Inflammatory macrophage (primary cell): Measurements from ENCODE around the gene MSMP.

Experiments used
- DNase-seq, 2 donors: peaks; one replicate each; pipeline ENCODE4 v3.0.0-alpha.2; 2020 to 2022

MSMP gene

DNA sequence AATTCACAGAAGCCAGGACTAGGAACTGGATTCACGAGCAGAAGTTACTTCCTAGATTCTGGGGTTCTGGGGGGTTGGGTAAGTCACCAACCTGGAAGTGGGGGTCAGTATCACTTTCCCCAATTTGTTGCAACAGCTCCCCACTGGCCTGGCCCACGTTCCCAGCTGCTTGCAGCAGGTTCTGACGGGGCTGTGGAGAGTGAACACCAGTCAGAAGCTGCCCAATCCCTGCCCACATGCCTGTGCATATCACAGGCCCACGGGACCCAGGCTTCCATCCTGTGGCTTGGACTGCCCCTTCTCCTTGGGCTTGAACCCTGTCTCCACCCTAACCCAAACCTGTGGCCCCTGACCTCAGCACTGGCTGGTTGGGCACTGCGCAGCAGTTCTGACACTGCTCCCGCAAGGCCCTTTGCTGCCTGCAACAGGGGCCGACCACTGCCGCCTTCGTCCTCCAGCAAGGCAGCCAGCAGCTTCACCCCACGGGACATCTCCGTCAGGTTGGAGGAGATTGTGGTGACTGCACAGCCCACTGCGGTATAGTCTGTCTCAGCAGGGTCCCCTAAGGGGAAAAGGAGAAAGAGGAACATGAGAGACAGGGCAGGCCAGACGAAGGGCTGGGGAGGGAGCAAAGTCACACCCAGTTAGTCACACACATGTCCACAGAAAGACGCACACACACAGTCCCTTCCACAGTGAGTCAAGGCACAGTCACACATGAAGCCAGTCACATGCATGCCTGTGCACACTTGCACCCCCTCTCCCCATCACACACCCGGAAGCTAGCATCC, 35.2 kb downstream of the MSMP start:
- DNase-seq = peak; percentile 44 to 82

DNA sequence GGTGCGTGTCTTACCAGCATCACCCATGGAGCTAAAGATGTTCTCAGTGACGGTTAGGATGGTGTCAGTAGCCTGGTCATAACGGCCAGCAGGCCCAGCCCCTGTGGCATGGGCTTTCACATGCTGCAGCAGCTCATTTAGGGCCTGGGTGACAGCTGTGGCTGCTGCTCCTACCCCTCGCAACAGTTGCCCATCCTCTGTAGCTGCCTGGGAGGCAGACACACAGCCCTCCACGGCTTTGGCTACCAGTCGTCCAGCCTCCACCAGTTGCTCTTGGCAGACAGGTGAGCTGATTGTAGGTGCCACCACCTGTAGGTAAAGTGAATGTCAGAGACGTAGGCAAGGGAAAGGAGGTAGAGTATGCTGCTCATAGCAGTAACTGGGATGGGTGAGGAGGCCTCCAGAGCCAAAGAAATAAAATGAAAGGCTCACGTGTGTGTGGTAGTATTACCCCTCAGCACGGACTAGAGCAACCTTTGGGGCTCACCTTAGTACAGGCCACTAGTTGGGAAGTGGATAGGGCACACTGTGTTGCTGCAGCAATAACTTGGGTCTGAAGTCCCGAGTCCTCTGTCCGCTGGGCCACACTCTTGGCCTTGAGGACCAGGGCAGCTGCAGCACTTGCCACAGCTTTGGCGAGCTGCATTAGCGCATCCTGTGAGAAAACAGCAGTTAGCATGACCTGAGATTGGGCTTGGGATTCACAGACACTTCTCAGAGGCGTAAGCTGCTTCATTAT, 36.8 kb downstream of the MSMP start:
- no peak for DNase-seq

DNA sequence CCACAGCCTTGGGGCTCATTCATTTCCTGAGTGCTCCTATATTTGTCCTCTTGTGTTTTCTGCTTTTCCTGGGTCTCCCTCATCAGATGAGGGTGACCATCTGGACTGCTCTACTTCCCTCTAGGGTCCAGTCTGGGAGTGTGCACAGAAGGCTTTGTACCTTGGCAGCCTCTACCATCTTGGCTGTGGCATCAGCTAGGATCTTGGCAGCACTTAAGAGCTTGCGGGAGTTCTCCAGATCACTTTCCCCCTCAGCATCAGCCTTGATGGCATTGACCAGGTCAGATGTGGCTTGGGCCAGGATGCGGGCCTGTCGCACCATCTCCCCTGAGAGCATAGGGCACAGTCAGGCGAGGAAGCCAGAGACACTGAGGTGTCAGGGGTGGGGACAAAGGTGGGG, 37.8 kb downstream of the MSMP start:
- no peak for DNase-seq

DNA sequence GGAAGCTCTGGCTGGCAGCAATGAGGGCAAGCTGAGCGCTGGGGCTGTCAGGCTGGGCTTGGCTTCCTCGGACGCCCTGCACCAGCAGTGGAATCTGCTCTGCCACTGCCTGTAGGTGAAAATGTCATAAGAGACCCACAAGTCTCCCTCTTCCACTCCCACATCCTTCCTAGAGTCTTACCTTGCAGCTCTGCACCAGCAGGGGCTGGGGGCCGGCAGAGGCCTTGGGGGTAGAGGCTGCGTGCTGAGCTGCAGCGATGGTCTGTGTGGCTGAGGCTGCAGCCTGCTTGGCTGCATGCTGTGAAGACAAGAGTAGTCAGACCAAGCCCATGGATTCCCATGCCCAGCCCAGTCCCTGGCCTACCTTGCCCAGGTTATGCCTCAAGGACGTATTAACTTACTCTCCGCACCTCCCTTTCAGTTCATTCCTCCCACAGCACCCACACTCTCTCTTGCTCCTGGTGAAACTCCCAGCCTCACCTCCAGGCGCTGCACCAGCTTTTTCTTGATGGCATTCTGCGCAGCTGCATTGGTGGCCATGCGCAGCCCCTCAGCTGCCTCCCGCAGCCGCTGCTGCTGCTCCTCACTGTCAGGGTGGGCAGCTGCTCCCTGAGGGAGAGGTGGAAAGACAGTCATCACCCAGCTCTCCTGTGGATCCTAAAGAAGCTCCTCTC, 39.4 kb downstream of the MSMP start:
- DNase-seq = no peak

DNA sequence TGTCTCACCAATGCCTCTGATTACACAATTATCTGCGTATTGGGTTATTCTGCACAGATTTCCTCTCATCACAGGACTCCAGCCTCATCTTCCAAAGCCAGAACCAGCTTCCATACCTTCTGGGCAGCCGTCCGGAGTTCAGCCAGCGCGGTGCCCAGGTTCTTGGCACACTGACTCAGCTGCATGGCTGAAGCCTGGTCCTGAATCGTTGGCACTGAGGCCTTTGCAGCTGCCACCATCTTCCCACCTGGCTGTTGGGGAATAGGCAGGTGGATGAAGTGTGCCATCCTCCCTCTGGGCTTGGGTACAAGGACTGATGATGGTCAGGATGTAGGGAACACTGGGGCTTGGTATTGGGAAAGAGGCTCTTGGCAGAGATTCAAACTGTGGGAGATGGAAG, 40.0 kb downstream of the MSMP start:
- no peak for DNase-seq

DNA sequence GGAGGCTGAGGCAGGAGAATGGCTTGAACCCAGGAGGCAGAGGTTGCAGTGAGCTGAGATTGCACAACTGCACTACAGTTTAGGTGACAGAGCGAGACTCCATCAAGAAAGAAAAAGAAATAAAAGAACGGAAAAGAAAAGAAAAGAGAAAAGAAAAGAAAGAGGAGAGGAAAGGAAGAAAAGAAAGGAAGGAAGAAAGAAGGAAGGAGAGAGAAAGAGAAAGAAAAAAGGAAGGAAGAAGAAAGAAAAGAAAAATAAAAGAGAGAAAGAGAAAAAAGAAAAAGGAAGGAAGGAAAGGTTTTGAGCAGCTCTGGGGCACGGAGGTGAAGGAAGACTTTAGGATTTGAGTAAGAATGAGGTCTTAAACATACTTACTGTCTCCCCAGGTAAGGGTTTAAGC, 40.5 kb downstream of the MSMP start:
- no peak for DNase-seq

DNA sequence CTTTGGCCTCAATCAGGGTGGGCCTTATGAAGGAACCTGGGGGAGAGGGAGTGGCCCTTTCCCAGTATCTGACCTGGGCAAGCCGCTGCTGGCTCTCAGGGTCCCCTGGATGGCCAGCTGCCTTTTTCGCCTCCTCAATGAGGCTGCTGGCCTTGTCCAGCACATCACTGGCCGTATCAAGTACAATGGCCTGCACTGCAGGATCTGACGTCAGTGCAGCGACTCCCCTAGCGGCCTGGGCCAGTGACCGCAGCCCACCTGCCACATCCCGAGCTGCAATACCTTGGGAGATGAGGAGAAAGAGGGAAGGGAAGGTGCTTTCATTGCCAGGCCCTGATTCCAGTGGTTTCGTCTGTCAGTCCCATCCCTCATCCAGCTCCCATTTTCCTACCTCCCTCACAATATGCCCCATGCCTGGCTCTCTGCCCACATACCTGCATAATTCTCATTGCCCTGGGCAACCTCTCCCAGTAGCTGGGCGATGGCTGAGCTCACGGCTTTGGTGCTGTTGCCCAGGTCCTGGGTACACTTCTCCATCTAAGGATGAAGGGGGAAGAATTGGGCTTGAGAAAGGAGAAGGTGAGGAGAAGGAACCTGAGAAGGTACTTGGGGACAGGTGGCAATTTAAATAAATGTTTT, 41.2 kb downstream of the MSMP start:
- DNase-seq = no peak

DNA sequence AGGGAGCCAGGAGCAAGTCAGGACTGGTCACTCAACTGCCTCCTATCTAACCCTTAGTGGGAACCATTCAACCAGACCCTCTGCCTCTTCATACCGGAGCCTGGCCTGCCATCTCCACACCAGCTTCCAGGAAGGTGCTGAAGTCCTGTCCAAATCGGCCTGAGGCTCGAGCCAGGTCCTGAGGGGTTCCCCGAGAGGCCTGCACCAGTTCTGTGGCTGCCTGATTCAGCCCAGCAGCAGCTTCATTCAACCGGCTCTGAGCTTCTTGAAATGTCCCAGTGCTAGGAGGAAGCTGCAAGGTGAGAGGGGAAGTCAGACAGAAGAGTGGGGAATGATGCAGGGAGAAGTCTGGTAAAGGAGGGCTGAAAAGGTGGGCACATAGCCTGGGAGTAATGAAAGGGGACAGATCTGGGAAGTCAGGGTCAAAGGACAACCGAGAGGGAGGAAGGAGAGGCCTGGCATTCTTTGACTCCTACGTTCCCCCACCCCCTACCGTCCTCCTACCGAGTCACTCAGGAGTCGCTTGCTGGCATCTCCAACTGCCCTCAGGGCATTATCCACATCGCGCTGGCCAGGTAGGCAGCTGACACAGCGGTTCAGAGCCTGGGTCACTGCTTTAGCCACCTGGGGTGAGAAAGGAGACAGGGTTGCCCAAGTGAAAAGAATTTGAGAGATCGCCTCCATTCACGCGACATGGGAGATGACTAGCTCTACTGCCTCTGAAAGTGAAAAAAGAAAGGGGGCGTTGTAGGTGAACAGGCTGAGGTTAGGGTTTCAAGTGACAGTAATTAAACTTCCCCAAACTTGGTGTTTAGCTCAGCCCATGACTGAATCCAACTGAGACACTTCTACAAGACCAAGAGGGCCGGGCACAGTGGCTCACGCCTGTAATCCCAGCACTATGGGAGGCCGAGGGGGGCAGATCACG, 42.3 kb downstream of the MSMP start:
- DNase-seq = no peak

DNA sequence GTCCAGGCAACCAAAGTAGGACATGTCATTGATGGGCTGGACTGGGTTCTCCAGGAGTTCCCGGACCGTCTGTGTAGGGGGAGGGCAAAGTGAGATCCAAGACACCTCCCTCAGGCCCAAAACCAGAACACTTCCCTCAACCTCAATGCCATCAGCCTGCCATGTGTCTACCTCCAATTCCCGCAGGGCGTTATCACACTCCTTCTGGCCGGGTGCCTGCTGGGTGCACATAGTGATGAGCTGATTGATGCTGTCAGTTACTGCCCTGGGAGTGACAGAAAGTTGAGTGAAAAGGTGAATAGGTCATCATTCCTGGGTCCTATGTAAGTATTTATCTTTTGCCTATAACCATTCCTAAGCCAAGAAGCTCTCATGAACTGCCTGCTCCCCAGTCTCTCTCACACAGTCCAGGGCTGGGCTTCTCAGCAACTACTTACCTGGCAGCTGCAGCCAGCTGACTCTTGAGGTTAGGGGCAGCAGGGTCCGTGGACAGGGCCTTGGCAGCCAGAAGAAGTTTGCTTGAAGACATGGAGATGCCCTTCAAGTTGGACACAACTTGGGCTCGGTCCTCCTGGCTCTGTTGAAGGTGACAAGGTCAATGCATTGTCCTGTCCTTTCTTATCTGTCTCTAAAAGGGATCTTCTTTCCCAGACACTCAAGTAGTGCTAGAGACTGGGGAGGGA, 43.1 kb downstream of the MSMP start:
- no peak for DNase-seq

DNA sequence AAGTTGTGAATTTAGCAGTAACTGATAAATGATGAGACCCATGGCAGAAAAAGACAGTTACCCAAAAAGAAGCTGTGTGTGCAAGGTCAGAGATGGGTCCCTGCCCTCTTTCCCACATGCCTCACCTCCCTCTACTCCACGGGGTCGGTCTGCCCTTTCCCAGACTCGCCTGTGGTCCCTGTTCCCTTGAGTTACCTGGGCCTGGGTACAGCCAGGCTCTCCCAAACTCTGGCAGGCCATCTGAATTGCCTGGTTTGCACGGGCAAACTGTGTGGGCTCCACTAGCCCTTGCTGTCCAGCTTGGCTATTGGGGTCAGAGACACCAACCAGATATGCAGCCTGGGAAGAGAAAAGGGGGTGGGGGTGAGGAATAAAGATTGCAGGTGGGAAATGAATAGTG, 45.9 kb downstream of the MSMP start:
- DNase-seq = no peak

DNA sequence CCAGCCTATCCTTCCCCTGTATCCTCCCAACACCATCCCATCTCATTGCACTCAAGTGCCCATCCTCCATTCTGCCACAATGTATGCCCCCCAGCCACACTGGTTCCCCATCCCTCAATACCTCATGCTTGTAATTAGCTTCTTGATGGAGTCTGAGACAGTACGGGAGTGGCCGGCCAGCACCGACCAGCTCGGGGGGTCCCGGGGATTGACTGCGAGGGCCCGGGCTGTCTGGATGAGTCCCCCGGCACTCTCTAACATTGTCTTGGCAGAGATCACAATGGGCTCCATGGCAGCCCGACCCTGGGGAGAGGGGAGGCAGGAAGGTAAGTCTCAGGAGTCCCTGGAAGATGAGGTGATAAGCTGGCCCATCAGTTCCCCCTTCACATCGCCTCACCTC, 47.1 kb downstream of the MSMP start:
- no peak for DNase-seq

DNA sequence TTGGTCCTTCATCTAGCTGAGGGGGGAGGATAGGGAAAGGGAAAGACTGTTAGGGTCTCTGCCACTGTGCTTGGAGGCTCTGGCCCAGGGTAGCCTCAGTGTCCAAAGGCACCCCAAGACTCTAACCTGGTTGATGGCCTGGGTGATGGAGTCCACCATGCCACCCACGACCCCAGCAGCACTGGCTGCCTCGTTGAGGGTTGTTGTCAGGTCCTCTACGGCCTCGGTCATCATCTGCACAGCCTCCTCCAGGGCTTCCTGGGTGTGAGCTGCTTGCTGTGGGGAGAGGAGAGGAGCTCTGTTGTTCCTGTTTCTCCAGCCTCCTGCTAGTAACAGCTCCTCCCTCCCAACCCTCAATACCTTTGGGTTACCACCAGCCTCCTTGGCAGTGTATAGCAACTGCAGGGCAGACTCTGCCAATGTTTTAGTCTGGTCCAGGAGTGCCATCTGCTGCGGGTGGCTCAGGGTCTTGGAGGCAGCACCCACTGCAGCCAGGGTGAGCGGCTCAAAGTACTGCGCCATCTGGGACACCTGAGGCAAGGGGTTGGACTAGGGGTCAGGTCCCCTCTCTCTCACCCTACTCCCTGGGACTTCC, 48.1 kb downstream of the MSMP start:
- DNase-seq = no peak

DNA sequence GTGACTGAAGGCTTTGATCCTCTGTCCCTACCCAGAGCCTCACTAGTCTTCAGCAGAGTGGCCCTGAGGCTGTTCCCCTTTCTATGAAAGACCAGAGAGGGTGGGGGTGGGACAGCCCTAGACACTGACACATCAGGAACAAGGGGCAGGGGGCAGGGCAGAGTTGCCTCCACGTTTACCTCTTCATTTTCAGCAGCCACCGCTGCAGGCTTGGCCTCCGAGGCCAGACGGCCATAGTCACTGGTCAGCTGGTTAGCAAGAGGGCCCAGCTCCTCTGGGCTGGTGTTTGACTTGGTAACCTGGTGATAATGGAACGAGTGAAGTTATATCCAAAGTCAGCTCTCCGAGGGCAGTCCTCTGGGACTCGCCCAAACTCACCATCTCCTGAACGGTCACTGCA, 48.7 kb downstream of the MSMP start:
- DNase-seq = peak in 1 of 2 donors; percentile 14

DNA sequence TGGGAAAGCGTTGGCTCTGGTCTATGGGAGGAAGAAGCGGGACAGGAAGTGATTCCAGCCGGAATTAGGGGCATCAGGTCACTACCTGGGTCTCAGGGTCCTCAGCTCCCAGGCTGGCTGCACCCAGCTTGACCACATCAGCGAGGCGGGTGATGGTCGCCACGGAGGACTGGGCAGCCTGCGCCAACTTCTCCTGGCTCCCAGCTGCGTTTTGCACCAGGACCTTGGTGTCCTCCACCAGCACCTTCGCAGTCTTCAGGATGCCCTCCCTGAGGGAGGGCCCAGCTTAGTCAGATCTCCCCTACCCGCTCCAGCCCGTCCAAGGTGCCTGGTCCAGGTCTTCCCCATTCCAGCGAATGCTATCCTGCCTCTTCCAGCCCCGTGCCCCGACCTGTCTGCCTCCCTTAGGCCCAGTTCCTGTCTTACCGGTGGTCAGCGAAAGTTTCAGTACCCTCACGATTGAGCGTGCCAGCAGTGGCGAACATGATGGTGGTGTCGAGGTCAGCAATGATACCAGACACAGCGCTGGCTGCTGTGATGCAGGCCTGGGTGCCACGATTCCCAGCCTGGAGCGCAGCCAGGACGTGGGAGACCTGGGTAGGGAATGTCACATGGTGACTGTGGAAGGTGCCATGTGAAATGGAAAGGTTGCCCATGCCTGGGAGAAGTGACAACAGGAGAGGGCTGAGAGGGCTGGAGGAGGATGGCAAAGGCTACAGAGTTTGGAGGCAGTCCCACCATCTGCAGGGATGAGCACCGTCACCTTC, 50.0 kb downstream of the MSMP start:
- DNase-seq = no peak
